Brain microvascular endothelial cell (primary cell): ENCODE results near the gene GIPR.
A peak's percentile ranks its signal among the peaks of the same experiment; 100 is the strongest.
"Not testable (repeated sequence)": the region's sequence is repeated elsewhere in the genome, so short reads cannot be mapped to it uniquely, and the experiment has no call there.

ENCODE experiments used
- DNase-seq: peaks from one replicate; pipeline ENCODE4 v3.0.0-alpha.2; 2020
- H3K27ac ChIP-seq: fragments of 250-450 bp; sonication (Bioruptor Pico); 2 replicates; pipeline ENCODE4 v1.5.1; 2020; ENCODE audit warnings: mild to moderate bottlenecking, moderate library complexity
- H3K27me3 ChIP-seq: fragments of 250-450 bp; sonication (Bioruptor Pico); replicated peaks from 2 replicates; pipeline ENCODE4 v1.5.1; 2020; ENCODE audit warnings: mild to moderate bottlenecking
- H3K36me3 ChIP-seq: fragments of 250-450 bp; sonication (Bioruptor Pico); replicated peaks from 2 replicates; pipeline ENCODE4 v1.5.1; 2020; ENCODE audit warnings: mild to moderate bottlenecking
- H3K4me3 ChIP-seq: 2 replicates; pipeline ENCODE4 v1.5.1; 2011; ENCODE audit warnings: low read depth, mild to moderate bottlenecking, control low read depth, low read length, moderate library complexity
- in situ Hi-C: cut with HindIII; loops from 2 replicates; pipeline ENCODE4 v1.10.0; 2017; ENCODE audit warnings: low sequenced_read_pairs, low pct_ligation_motif_present
- TF ChIP-seq, protein P1 (sequence below): IDR thresholded peaks from 2 replicates; pipeline ENCODE4 v1.5.1; 2011; ENCODE audit warnings: low read depth, mild to moderate bottlenecking, moderate library complexity, low read length, control low read depth, inconsistent platforms; ENCODE audit errors: missing control alignments

Gene GIPR

DNA sequence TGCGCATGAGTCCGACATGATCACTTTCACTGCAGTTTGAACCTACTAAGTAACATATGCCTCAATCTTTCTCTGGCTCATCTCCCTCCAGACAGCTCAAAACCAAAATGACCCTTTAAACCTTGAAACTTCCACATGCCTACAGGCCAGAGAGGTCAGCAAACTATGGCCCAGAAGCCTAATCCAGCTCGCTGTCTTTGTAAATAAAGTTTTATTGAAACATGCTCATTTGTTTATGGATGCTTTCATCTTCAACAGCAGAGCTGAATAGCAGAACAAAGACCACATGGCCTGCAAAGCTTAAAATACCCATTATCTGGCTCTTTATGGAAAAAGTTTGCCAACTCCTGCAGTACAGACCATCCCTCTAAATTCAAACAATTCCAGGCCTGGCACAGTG lies 47.1 kb downstream of the GIPR start:
- Histone ChIP-seq H3K4me3 (no peak overlapping the region), H3K27me3 (no peaks in the 10 kb centered on the region), H3K27ac (no peak overlapping the region), H3K36me3 (peaks cover 16% of the 10 kb centered on the region)
- TF ChIP-seq, protein P1, sequence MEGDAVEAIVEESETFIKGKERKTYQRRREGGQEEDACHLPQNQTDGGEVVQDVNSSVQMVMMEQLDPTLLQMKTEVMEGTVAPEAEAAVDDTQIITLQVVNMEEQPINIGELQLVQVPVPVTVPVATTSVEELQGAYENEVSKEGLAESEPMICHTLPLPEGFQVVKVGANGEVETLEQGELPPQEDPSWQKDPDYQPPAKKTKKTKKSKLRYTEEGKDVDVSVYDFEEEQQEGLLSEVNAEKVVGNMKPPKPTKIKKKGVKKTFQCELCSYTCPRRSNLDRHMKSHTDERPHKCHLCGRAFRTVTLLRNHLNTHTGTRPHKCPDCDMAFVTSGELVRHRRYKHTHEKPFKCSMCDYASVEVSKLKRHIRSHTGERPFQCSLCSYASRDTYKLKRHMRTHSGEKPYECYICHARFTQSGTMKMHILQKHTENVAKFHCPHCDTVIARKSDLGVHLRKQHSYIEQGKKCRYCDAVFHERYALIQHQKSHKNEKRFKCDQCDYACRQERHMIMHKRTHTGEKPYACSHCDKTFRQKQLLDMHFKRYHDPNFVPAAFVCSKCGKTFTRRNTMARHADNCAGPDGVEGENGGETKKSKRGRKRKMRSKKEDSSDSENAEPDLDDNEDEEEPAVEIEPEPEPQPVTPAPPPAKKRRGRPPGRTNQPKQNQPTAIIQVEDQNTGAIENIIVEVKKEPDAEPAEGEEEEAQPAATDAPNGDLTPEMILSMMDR = no peak
- in situ Hi-C loops = no loop called here
- no peak for DNase-seq

- Histone ChIP-seq H3K27ac (peak overlapping the region; percentile 90), H3K27me3 (no peaks in the 10 kb centered on the region), H3K36me3 (peaks cover 16% of the 10 kb centered on the region), H3K4me3 (peak overlapping the region; percentile 68)
- no peak for DNase-seq
- in situ Hi-C loops = no loop called here
- TF ChIP-seq, protein P1 = no peak
These were observed 48.5 kb downstream of the GIPR start for GRCh38 chr19:45716359-45717130.

DNA sequence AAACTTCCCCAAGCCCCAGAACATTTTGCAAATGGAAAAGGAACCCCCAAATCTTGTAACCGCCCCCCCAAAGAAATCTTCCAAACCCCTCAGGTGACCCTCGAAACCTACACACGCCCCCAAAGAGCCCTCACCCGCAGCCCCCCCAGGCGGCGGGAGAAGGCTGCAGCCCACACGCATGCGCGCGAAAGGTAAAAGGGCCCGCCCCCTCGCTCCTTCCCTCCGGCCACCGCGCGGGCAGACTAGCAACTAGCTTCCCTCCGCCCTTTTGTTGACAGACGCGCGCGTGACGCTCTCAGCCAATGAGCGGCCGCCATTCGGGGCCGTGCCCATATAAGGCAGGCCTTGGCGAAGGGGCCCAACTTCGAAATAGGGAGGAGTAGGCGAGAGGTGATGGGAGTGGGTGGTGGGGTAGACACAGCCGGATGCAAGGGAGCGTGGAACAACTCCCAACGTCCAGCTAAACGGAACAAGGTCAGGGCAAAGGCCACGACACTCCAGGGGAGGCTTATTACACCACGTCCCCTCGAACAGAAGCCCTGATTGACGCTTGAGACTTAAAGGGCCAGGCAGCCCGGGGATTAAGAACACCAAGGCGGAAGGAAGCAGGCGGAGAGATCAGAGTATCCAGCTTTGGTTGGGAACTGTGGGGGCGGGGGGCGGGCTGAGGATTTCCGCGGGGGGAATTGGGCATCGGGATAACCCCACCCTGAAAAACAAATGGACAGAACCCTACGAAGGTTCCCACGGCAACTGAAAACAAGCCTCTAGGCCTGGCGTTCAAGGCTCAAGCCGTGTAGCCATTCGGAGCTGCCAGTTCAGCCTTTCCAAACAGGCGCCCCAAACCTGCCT lies 49.3 kb downstream of the GIPR start:
- DNase-seq = peak; percentile 97
- TF ChIP-seq, protein P1 = peak; percentile 45
- H3K27ac ChIP-seq = peak overlapping the region; percentile 90
- peak overlapping the region; percentile 68 for H3K4me3 ChIP-seq
- peaks cover 14% of the 10 kb centered on the region for H3K36me3 ChIP-seq
- H3K27me3 ChIP-seq = no peaks in the 10 kb centered on the region
- in situ Hi-C loops = no loop called here

- TF ChIP-seq, protein P1 = no peak
- in situ Hi-C loops = no loop called here
- no peak for DNase-seq
- Histone ChIP-seq H3K27ac (peak overlapping the region; percentile 90), H3K36me3 (peaks cover 6% of the 10 kb centered on the region), H3K27me3 (no peaks in the 10 kb centered on the region), H3K4me3 (peak overlapping the region; percentile 68)
These were observed 50.1 kb downstream of the GIPR start for GRCh38 chr19:45717983-45718650.

DNA sequence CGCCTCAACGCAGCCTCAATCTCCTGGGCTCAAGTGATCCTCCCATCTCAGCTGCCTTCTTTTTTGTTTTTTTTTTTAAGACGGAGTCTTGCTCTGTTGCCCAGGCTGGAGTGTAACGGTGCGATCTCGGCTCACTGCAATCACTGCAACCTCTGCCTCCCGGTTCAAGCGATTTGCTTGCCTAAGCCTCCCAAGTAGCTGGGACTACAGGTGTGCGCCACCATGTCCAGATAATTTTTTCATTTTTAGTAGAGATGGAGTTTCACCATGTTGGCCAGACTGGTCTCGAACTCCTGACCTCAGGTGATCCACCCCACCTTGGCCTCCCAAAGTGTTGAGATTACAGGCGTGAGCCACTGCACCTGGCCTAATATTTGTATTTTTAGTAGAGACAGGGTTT lies 52.0 kb downstream of the GIPR start:
- DNase-seq, H3K27me3 ChIP-seq, in situ Hi-C loops, H3K4me3 ChIP-seq, H3K27ac ChIP-seq, H3K36me3 ChIP-seq: not testable (repeated sequence)

DNA sequence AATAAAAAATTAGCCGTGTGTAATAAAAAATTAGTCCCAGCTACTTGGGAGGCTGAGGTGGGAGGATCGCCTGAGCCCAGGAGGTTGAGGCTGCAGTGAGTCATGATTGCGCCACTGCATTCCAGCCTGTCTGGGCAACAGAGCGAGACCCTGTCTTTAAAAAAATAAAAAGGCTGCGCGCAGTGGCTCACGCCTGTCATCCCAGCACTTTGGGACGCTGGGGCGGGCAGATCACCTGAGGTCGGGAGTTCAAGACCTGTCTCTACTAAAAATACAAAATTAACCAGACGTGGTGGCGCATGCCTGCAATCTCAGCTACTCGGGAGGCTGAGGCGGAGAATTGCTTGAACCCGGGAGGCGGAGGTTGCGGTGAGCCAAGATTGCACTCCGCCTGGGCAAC lies 60.7 kb downstream of the GIPR start:
- in situ Hi-C loops, H3K4me3 ChIP-seq, H3K36me3 ChIP-seq, H3K27me3 ChIP-seq, DNase-seq, H3K27ac ChIP-seq: not testable (repeated sequence)
